ENCODE measurements around the gene TNK1.

The TNK1 gene

DNA sequence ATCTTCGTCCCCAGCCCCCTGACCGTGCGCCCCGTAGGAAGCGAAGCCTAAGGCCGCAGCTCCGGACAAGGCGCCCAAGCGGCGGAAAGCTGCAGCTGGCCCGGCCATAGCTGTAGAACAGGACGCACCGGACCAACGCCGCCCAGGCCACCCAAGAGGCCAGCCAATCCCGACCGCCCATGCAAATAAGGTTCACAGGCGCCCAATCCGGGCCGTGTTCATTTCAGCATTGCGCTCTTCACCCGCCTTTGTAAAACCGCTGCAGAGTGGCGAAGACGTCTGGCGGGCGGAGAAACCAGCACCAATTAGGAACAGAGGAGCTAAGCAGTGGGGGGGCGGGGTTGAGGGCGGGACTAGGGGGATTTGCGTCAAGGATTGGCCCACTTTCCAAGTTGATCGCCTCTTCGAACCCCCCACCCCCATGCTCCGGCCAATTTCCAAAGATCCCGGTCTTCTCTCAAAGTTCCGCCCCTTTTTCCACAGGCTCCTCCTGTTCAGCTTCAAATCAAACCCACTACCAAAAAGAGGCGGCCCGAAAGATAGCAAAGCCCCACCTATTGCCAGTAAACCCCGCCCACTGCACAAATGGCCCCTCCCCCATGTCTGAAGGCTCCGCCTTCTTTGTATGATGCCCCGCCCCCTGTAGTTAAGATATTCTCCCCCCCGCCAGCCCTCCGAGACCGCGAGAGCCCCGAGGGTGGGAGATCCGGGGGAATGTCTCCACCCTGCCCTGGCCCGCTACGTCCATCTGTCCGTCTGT lies 23.3 kb downstream of the TNK1 start, which contains the start of gene TMEM256:
Gene TMEM256, minus strand, starts transcription at position 121 of the 760 bp plus-strand sequence. Its CDS starts 13 bp downstream, at position 108.
- Histone ChIP-seq H3K4me3 (replicated peaks; ENCODE audit: insufficient read depth, low read length) (peak within 1 kb of the TSS; percentile 62), H3K27me3 (ENCODE audit: insufficient read depth, poor library complexity, severe bottlenecking) (peaks cover 2% of the 10 kb centered on the region), H3K27ac (replicated peaks) (peak within 1 kb of the TSS; percentile 64)
- peak; percentile 77 to 93 for DNase-seq (ENCODE audit: low read depth in 1 of 2, low spot score in 1 of 2)
- TF ChIP-seq POLR2AphosphoS5 (IDR thresholded peaks at IDR 0.05; ENCODE audit: low read depth) (0 out of 2 replicates have a peak, but pooled peaks have one; percentile 15), GABPA (IDR thresholded peaks at IDR 0.05; ENCODE audit: low read depth) (no peak), SPI1 (IDR thresholded peaks at IDR 0.05; ENCODE audit: borderline replicate concordance, low read depth) (no peak)

DNA sequence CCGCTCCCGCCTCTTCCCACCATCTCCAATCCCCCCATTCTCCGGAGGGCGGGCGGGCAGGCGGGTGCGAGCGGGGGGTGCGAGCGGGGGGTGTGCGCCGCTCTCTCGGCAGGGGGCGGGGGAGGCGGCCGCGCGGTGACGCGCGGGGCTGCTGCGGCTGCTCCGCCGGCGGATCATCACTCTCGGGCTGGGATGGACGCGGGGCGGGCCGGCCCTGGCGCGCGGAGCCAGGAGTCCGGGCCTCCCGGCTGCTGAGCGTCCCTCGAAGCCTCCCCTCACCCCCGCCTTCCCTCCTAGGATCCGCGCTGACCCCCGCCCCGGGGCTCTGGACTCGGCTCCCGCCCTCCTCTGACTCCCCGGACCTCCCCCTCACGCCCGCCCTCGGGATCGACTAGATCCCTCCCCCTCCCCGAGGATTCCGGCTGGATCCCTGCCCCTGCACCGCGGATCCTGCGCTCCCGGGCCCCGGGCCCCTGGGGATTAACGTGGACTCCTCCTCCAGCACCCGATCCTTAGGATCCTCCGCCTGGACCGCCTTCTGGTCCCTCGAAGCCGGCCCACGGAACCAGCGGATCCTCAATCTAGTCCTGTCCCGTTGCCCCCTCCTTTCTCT lies 24.0 kb downstream of the TNK1 start:
- Histone ChIP-seq H3K4me3 (replicated peaks; ENCODE audit: insufficient read depth, low read length) (peak overlapping the region; percentile 54), H3K27ac (replicated peaks) (no peak overlapping the region), H3K27me3 (ENCODE audit: insufficient read depth, poor library complexity, severe bottlenecking) (peaks cover 2% of the 10 kb centered on the region)
- peak in 1 of 2 experiments; percentile 2 for DNase-seq (ENCODE audit: low read depth in 1 of 2, low spot score in 1 of 2)
- TF ChIP-seq, protein P1, sequence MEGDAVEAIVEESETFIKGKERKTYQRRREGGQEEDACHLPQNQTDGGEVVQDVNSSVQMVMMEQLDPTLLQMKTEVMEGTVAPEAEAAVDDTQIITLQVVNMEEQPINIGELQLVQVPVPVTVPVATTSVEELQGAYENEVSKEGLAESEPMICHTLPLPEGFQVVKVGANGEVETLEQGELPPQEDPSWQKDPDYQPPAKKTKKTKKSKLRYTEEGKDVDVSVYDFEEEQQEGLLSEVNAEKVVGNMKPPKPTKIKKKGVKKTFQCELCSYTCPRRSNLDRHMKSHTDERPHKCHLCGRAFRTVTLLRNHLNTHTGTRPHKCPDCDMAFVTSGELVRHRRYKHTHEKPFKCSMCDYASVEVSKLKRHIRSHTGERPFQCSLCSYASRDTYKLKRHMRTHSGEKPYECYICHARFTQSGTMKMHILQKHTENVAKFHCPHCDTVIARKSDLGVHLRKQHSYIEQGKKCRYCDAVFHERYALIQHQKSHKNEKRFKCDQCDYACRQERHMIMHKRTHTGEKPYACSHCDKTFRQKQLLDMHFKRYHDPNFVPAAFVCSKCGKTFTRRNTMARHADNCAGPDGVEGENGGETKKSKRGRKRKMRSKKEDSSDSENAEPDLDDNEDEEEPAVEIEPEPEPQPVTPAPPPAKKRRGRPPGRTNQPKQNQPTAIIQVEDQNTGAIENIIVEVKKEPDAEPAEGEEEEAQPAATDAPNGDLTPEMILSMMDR (IDR thresholded peaks at IDR 0.05; ENCODE audit: insufficient read depth, low read length) = no peak
- TF ChIP-seq, protein P2, sequence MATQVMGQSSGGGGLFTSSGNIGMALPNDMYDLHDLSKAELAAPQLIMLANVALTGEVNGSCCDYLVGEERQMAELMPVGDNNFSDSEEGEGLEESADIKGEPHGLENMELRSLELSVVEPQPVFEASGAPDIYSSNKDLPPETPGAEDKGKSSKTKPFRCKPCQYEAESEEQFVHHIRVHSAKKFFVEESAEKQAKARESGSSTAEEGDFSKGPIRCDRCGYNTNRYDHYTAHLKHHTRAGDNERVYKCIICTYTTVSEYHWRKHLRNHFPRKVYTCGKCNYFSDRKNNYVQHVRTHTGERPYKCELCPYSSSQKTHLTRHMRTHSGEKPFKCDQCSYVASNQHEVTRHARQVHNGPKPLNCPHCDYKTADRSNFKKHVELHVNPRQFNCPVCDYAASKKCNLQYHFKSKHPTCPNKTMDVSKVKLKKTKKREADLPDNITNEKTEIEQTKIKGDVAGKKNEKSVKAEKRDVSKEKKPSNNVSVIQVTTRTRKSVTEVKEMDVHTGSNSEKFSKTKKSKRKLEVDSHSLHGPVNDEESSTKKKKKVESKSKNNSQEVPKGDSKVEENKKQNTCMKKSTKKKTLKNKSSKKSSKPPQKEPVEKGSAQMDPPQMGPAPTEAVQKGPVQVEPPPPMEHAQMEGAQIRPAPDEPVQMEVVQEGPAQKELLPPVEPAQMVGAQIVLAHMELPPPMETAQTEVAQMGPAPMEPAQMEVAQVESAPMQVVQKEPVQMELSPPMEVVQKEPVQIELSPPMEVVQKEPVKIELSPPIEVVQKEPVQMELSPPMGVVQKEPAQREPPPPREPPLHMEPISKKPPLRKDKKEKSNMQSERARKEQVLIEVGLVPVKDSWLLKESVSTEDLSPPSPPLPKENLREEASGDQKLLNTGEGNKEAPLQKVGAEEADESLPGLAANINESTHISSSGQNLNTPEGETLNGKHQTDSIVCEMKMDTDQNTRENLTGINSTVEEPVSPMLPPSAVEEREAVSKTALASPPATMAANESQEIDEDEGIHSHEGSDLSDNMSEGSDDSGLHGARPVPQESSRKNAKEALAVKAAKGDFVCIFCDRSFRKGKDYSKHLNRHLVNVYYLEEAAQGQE (IDR thresholded peaks at IDR 0.05; ENCODE audit: insufficient replicate concordance, low read depth) = no peak

DNA sequence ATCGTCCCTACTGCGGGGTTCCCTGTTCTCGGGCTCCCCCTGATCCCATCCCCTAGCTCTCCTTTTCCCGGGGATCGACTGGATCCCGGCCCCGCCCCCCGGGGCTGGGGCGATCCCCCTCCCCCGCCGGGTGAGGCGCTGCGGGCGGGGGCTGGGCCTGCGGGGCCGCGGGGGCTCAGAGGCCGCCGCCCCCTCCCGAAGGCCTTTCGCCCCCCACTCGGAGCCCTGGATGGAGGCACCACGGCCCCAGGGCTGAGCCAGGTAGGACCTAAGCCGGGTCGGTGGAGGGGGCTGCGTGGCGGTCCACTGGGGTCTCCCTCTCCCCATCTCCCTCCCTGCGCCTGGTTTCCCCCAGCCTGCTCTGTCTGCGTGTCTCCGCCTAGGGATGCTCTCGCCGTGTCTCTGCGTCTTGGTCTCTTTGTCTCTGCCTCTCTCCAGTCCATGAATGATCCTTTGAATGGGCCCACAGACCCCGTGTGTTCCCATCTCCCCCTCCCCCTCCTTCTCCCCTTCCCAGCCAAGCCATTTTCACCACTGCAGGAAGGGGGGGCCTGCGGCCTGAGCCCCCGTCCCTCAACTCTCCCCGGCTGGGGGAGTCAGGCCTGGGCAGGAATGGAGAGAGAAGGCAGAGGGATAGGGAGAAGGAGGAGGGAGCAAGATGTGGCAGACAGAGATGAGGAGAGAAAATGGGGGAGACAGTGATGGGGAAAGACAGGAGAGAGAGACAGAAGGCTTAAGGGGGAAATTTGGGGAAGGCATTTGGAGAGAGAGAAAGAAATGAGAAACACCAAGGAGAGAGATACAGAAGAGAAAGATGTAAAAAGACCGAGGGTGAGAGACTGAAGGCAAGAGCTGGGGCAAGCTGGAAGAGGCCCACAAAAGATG lies 24.7 kb downstream of the TNK1 start:
- DNase-seq (ENCODE audit: low read depth in 1 of 2, low spot score in 1 of 2) = no peak
- TF ChIP-seq POLR2AphosphoS5 (IDR thresholded peaks at IDR 0.05; ENCODE audit: low read depth) (no peak), SPI1 (IDR thresholded peaks at IDR 0.05; ENCODE audit: borderline replicate concordance, low read depth) (no peak), GABPA (IDR thresholded peaks at IDR 0.05; ENCODE audit: low read depth) (no peak)
- TF ChIP-seq, protein P1 (IDR thresholded peaks at IDR 0.05; ENCODE audit: insufficient read depth, low read length) = no peak
- TF ChIP-seq, protein P2 (IDR thresholded peaks at IDR 0.05; ENCODE audit: insufficient replicate concordance, low read depth) = no peak
- Histone ChIP-seq H3K27me3 (ENCODE audit: insufficient read depth, poor library complexity, severe bottlenecking) (peaks cover 2% of the 10 kb centered on the region), H3K27ac (replicated peaks) (no peak overlapping the region), H3K4me3 (replicated peaks; ENCODE audit: insufficient read depth, low read length) (no peak overlapping the region)

Data from HL-60 (cell line).